ENCODE results near the gene ALPL.

ALPL gene

GRCh38 chr1:21550097-21550496, 40.9 kb downstream of the ALPL start:
- Histone ChIP-seq H3K4me3 (no peak overlapping the region), H3K27ac (no peak overlapping the region)
- no peak for TF ChIP-seq CTCF (IDR thresholded peaks at IDR 0.05)
- DNase-seq (ENCODE audit: low spot score) = no peak

GRCh38 chr1:21550866-21551475, 41.7 kb downstream of the ALPL start:
- Histone ChIP-seq H3K27ac (no peak overlapping the region), H3K4me3 (no peak overlapping the region)
- no peak for TF ChIP-seq CTCF (IDR thresholded peaks at IDR 0.05)
- DNase-seq (ENCODE audit: low spot score) = no peak

DNA sequence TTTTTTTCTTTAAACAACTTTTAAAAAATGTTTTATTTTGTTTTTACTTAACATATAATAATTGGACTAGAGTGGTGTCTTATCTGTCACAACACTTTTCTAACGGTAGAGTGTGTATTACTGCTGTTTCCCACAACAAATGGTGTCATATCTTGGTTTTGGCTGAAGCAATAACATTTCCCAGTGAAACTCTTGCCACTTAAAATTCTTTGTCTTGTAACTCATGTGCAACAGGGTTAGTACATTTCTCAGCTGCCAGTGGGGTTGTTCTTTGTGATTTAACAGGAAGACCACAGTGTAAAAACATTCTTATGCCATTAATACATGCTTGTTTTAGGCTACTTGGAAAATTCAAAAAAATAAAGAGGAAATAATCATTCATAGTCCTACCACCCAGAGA, 43.5 kb downstream of the ALPL start:
- TF ChIP-seq CTCF (IDR thresholded peaks at IDR 0.05) = no peak
- no peak overlapping the region for H3K4me3 ChIP-seq
- no peak overlapping the region for H3K27ac ChIP-seq
- DNase-seq (ENCODE audit: low spot score) = no peak

DNA sequence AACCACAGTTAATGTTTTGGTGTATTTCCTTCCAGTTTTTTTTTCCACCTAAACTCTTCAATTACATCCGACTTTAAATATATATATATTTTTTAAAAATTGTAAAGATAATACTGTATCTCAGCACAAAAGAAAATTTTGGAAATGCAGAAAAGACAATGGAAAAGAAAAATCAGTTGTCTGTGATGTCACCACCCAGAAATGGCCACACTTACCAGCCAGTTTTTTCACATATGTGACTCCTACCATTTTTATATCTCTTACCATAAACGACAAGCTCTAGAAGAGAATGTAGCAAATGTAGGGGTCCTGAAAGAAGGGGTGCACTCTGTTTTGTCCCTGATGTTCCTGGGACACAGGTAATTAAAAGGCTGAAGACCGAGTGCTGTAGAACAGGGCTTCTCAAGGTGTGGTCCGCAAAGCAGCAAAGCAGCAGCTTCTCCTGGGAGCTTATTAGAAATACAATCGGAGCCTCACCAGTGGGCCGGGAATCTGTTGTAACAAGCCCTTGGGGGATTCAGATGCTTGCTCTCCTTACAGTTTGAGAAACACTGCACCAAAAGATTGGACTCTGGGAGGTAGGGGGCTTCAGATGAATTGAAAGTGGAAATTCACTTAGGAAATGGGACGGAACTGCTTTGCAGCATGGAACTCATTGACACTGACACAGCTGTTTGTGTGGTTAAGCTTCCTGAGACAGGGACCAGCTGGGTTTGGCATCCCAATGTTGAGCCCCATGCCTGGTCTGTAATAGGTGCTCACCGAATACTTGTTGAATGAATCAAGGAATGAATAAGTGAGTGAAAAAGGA, 44.1 kb downstream of the ALPL start:
- DNase-seq (ENCODE audit: low spot score) = no peak
- no peak for TF ChIP-seq CTCF (IDR thresholded peaks at IDR 0.05)
- H3K27ac ChIP-seq = no peak overlapping the region
- H3K4me3 ChIP-seq = no peak overlapping the region

DNA sequence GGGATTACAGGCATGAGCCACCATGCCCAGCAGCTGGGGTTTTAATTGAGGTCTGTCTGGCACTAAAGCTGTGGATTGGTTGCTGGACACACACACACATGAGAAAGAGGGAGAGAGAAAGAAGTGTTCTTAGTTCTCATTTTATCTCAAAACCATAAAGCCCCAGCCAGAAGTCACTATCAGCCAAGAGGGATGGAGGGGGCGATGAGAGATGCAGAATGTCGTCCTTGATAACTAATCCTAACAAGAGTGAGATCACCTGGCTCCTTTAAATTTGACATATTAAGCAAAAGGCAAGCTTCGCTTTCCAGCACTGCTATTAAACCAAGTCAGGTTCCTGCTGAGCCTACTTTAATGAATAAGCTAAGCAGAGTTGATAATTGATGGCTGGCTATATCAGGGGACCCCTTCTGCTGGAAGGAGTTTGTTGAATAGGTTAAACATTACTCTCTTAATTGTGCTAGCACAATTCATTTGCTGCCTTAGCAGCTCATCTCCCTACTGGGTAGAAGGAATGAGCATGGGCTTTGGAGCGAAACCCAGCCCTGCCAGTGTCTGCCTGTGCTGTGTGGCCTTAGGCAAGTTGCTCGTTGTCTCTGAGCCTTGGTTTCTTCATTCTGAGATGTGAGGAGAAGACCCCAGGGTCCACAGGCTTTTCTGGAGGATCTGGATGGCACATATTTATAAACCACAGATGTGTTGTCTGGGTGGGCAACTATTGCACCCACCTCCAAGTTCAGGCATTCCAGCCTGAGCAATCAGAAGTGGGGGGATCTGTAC, 50.8 kb downstream of the ALPL start:
- no peak for TF ChIP-seq CTCF (IDR thresholded peaks at IDR 0.05)
- Histone ChIP-seq H3K27ac (no peak overlapping the region), H3K4me3 (no peak overlapping the region)
- no peak for DNase-seq (ENCODE audit: low spot score)

DNA sequence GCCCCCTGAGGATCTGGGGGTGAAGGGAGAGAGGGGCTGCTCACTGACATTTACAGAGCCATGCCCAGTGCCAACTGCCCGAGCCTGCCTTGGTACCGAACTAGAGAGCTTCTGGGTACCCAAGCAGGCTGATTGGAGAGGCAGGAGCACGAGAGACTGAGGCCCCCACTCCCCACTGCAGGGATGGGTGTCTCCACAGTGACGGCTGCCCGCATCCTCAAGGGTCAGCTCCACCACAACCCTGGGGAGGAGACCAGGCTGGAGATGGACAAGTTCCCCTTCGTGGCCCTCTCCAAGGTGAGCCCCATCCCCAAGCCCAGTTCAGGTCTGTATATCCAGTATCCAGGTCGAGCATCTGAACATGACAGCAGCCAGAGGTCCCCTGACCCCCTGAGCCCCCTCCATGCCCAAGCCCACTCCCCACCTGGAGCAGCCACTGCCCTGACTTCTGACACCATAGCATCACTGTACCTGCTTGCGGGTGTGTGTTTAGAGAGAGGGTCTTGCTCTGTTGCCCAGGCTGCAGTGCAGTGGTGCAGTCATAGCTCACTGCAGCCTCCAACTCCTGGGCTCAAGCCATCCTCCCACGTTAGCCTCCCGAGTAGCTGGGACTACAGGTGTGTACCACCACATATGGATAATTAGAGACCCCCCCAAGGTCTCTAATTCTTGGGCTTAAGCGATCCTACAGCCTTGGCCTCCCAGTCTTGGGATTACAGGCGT, 51.9 kb downstream of the ALPL start:
- DNase-seq (ENCODE audit: low spot score) = no peak
- H3K27ac ChIP-seq = no peak overlapping the region
- H3K4me3 ChIP-seq = no peak overlapping the region
- no peak for TF ChIP-seq CTCF (IDR thresholded peaks at IDR 0.05)
